ENCODE data around the gene BCAS3. TPM values are rescaled to one million over a fixed set of nuclear protein-coding genes. Genes with fewer than 3 reads are reported as not detected.

BCAS3 gene
- polyA plus RNA-seq, 3 donors = 10.3 to 19.1 (median 14.7) TPM

- no peaks in the 10 kb centered on the region for H3K27me3 ChIP-seq (ENCODE audit: control insufficient read depth in 2 of 2, insufficient read depth in 2 of 2, low read length in 2 of 2)
- H3K4me3 Mint-ChIP-seq = no peak overlapping the region
- no peak overlapping the region for H3K9ac ChIP-seq (ENCODE audit: insufficient read depth, low read length, poor library complexity, severe bottlenecking)
- no peaks in the 10 kb centered on the region for H3K4me1 Mint-ChIP-seq
- no peak for DNase-seq
- H3K4me3 ChIP-seq (replicated peaks in 1 of 3; ENCODE audit: low read depth in 2 of 3, low read length in 3 of 3) = no peak overlapping the region
- H3K4me1 ChIP-seq (ENCODE audit: control insufficient read depth in 1 of 2, insufficient read depth in 2 of 2, low read length in 2 of 2) = no peaks in the 10 kb centered on the region
- H3K27ac ChIP-seq (ENCODE audit: low read depth in 1 of 2, low read length in 2 of 2) = no peak overlapping the region
- peaks cover 0 to 2% (median 2%) of the 10 kb centered on the region in 3 donors for H3K27me3 Mint-ChIP-seq (ENCODE audit: low read depth in 3 of 3)
- H3K4me2 ChIP-seq (replicated peaks; ENCODE audit: extremely low read depth, low read length, poor library complexity, severe bottlenecking) = no peak overlapping the region
- H3K9me3 Mint-ChIP-seq = no peaks in the 10 kb centered on the region
- H4K20me1 ChIP-seq (ENCODE audit: insufficient read depth, low read length) = no peaks in the 10 kb centered on the region
- intact Hi-C loops (cut with micrococcal nuclease) = no loop called here
- H3K79me2 ChIP-seq (ENCODE audit: insufficient read depth, low read length) = no peaks in the 10 kb centered on the region
- H3K36me3 ChIP-seq (replicated peaks in 1 of 2; ENCODE audit: control insufficient read depth in 1 of 2, insufficient read depth in 2 of 2, low read length in 2 of 2) = no peaks in the 10 kb centered on the region
- H3K9me3 ChIP-seq (replicated peaks in 1 of 2; ENCODE audit: control insufficient read depth in 1 of 2, insufficient read depth in 1 of 2, low read length in 2 of 2) = no peaks in the 10 kb centered on the region
- H3K27ac Mint-ChIP-seq = no peak overlapping the region
- no CpG with 5 or more reads among the region's 4 CpGs for WGBS (ENCODE audit: insufficient coverage)
- H3K36me3 Mint-ChIP-seq = no peaks in the 10 kb centered on the region
- TF ChIP-seq CTCF (IDR thresholded peaks at IDR 0.05) = no peak
- H2AFZ ChIP-seq (ENCODE audit: insufficient read depth, low read depth, low read length, poor library complexity, severe bottlenecking) = no peak overlapping the region
Observed at GRCh38 chr17:61199431-61200338, 522.0 kb downstream of the BCAS3 start.

GRCh38 chr17:61200339-61200715 is 522.7 kb downstream of the BCAS3 start:
- Histone ChIP-seq H2AFZ (ENCODE audit: insufficient read depth, low read depth, low read length, poor library complexity, severe bottlenecking) (no peak overlapping the region), H3K4me2 (replicated peaks; ENCODE audit: extremely low read depth, low read length, poor library complexity, severe bottlenecking) (no peak overlapping the region), H3K36me3 (replicated peaks in 1 of 2; ENCODE audit: control insufficient read depth in 1 of 2, insufficient read depth in 2 of 2, low read length in 2 of 2) (no peaks in the 10 kb centered on the region), H3K27ac (ENCODE audit: low read depth in 1 of 2, low read length in 2 of 2) (no peak overlapping the region), H3K4me3 (replicated peaks in 1 of 3; ENCODE audit: low read depth in 2 of 3, low read length in 3 of 3) (no peak overlapping the region), H3K27me3 (ENCODE audit: control insufficient read depth in 2 of 2, insufficient read depth in 2 of 2, low read length in 2 of 2) (no peaks in the 10 kb centered on the region), H3K79me2 (ENCODE audit: insufficient read depth, low read length) (no peaks in the 10 kb centered on the region), H3K9me3 (replicated peaks in 1 of 2; ENCODE audit: control insufficient read depth in 1 of 2, insufficient read depth in 1 of 2, low read length in 2 of 2) (no peaks in the 10 kb centered on the region), H3K9ac (ENCODE audit: insufficient read depth, low read length, poor library complexity, severe bottlenecking) (no peak overlapping the region), H3K4me1 (ENCODE audit: control insufficient read depth in 1 of 2, insufficient read depth in 2 of 2, low read length in 2 of 2) (no peaks in the 10 kb centered on the region), H4K20me1 (ENCODE audit: insufficient read depth, low read length) (no peaks in the 10 kb centered on the region)
- Mint-ChIP-seq H3K27me3 (ENCODE audit: low read depth in 3 of 3) (peaks cover 0 to 2% (median 1%) of the 10 kb centered on the region in 3 donors), H3K36me3 (no peaks in the 10 kb centered on the region), H3K4me1 (no peaks in the 10 kb centered on the region), H3K27ac (no peak overlapping the region), H3K4me3 (no peak overlapping the region), H3K9me3 (no peaks in the 10 kb centered on the region)
- TF ChIP-seq CTCF (IDR thresholded peaks at IDR 0.05) = no peak
- no peak for DNase-seq
- 93% methylated on average over 3 of the region's 8 CpGs for WGBS (ENCODE audit: insufficient coverage)
- intact Hi-C loops (cut with micrococcal nuclease) = no loop called here

All from CD14-positive monocyte (primary cell).